ENCODE data around the gene PLCG2.
"Not testable (repeated sequence)": the region's sequence is repeated elsewhere in the genome, so short reads cannot be mapped to it uniquely, and the experiment has no call there.

Gene PLCG2

DNA sequence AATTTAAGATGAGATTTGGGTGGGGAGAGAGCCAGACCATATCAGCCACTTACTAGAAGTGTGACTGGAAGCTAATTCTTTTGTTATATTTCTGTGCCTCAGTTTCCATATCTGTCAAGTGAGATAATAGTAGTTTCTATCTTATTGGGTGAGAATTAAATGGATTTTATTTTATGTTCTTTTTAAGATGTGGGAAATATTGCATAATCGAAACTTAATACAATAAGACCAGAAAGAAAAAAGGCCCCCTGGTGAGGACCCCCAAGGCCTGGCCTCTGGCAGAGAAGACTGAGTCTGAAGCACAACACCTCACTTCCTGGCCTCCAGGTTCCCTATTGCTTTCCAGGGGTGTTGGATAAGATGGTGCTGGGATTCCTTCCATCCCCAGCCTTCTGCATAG lies 13.7 kb downstream of the PLCG2 start:
- DNase-seq, result no peak

DNA sequence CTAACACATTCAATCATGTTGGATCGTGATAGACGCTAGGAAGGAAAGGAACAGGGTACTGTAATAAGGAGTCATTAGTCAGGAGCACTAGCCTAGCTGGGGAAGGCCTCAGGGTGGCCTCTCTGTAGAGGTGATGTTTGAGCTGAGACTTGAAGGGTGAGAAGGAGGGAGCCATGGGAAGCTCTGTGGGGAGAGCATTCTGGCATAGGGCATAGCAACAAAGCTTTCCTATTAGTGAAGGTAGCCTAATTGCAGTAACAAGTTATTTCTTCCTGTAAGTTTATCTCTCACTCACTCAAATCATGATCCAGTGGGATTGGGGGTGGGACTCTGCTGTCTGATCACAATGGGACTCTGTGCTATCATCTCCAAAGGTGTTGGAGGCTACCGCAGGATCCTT lies 16.1 kb downstream of the PLCG2 start:
- no peak for DNase-seq

DNA sequence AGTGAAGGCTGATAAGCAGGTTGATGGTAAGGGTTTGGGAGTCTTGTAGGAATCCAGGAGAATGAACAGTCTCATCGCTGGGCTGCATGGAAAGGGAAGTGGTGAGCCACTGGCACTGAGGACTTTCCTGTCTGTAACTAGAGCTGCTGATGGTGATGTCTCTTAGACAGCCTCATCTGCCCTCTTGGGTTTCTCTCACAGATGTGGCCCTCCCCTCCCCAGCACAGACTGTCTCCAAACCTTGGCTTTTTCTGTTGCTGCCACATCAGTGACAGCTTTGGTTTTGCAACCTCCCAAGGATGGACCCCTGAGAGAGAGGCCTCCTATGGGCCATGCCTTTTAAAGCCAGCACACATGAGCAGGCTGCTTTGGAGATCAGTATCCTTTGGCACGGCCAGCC lies 16.9 kb downstream of the PLCG2 start:
- DNase-seq, result no peak

- no peak for DNase-seq
Measured at GRCh38 chr16:81796583-81797346, 17.7 kb downstream of the PLCG2 start.

- no peak for DNase-seq
Measured at GRCh38 chr16:81797443-81797842, 18.4 kb downstream of the PLCG2 start.

- DNase-seq, result no peak
Measured at GRCh38 chr16:81798311-81799137, 19.4 kb downstream of the PLCG2 start.

- no peak for DNase-seq
Measured at GRCh38 chr16:81799138-81799504, 20.0 kb downstream of the PLCG2 start.

DNA sequence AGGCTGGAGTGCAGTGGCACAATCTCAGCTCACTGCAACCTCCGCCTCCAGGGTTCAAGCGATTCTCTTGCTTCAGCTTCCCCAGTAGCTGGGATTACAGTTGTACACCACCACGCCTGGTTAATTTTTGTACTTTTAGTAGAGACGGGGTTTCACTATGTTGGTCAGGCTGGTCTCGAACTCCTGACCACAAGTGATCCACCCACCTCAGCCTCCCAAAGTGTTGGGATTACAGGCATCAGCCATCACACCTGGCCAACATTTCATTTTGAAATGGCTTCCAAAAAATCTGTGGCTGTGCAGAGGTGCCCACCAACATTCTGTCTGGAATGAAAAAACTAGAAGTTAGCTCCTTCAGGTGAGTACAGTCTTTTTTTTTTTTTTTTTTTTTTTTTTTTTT lies 22.6 kb downstream of the PLCG2 start:
- DNase-seq, result not testable (repeated sequence)

GRCh38 chr16:81803332-81803731 lies 24.2 kb downstream of the PLCG2 start:
- no peak for DNase-seq

- DNase-seq, result no peak
Measured at GRCh38 chr16:81804134-81804610, 25.1 kb downstream of the PLCG2 start.

- DNase-seq, result no peak
Measured at GRCh38 chr16:81806696-81807095, 27.6 kb downstream of the PLCG2 start.

GRCh38 chr16:81807767-81808358 lies 28.8 kb downstream of the PLCG2 start:
- DNase-seq, result no peak

DNA sequence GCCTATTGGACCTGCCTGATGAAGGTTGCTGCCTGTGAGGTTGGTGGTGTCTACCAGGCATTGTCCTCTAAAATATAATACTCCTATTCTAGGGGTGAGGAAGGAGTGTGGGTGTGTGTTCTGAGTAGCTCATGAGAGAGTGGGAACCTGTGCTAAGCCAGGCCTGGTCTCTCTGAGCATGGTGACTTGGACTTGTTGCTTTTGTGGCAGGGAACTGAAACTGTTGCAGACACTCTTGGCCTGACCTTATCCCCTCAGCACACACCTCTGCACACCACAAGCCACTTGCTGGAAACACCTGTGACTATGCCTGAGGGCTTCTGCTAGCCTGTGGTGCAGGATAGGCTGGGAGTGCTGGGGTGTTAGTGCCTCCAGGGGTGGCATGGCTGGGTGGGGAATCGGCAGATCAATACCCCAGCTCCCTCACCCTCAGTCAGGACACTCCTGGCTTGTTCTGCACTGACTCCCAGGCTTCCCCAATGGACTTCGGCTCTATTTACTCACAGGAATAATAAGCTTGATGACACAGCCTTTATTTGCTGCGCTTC lies 29.9 kb downstream of the PLCG2 start:
- DNase-seq, result no peak

DNA sequence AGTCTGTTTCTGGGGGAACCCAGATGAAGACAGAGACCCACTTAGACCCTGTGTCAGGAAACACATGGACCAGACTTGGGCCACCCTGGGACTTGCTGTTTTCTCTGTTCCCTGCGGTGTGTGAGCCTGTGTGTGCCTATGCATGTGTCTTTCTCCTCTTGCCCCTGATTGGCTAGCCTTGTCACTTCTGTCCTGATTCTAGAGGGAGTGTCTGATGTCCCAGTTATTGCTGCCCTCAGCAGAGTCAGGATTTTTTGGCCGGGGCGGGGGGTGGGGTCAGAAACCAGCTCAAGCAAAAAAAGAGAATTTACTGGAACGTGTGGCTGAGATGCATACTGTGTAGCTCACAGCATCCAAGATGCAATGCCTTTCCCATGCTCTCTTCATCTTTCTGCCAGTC lies 30.5 kb downstream of the PLCG2 start:
- no peak for DNase-seq

GRCh38 chr16:81810361-81810760 lies 31.3 kb downstream of the PLCG2 start:
- DNase-seq, result no peak

GRCh38 chr16:81810894-81811538 lies 31.9 kb downstream of the PLCG2 start:
- DNase-seq, result no peak

GRCh38 chr16:81813648-81814047 lies 34.6 kb downstream of the PLCG2 start:
- no peak for DNase-seq

GRCh38 chr16:81814751-81815428 lies 35.8 kb downstream of the PLCG2 start:
- DNase-seq, result no peak

DNA sequence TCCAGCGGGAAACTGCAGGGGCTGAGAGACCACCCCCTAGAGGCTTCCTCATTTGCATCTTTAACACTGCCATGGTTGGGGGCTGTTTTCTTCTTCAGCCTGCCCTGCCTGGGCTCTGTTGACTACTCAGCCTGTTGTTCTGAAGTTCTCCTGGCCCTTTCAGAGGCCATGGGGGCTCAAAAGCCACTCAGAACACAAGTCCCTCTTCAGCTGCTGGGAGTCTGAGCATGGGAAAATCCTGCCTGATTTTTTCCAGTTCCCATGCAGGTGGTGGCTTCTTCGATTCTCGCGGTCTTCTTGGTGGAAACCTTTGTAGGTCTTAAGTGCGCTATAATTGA lies 36.3 kb downstream of the PLCG2 start:
- no peak for DNase-seq

DNA sequence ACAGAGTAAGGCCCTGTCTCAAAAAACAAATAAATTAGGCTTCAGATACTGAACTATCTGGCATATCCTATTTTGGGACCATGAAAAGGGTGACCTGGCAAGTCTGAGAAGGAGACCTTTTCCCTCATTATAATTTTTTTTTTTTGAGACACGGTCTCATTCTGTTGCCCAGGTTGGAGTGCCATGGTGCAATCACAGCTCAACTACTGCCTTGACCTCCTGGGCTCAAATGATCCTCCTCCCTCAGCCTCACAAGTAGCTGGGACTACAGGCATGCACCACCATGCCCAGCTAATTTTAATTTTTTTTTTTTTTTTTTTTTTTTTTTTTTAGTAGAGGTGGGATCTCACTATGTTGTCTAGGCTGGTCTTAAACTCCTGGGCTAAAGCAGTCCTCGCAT lies 37.3 kb downstream of the PLCG2 start:
- no peak for DNase-seq

DNA sequence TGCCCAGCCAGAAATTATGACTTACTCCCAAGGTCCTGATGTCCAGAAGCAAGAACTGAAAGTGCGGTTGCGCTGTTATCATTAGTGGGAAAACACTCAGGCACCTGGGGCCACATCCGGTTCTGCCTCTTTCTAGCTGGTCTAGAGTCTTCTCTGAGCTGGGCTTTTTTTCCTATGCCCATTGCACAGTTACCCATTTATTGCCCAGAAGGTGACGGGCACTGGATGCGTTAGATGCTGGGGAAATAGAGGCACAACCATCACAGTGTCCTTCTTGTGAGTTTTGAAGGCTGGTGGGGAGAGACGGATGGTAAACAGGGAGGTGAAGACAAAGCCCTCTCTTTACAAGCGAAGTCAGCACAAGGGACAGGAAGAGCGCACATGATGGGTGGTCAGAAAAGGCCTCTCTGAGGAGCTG lies 37.7 kb downstream of the PLCG2 start:
- DNase-seq, result no peak

DNA sequence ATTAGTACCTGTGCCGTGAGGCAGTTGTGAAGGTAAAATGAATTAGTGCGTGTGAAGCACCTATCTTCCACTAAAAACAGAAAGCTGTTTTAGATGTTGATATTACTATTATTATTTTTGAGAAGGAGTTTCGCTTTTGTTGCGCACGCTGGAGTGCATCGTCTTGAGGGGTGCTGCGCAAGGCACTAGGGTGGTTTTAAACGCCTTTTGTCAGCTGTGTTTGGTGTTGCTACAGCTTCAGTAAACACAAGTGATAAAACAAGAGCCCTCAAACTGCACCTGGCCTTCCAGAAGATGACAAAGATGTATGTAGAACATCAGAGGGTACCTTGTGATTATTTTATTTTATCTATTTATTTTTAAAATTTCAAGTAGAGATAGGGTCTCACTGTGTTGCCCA lies 38.2 kb downstream of the PLCG2 start:
- no peak for DNase-seq
